ENCODE data around the gene GMIP.

The GMIP gene

GRCh38 chr19:19579533-19580361, 63.7 kb downstream of the GMIP start:
- no peaks in the 10 kb centered on the region for H3K4me1 ChIP-seq (ENCODE audit: insufficient read depth, low read length)
- H3K9ac ChIP-seq (ENCODE audit: low read length), result no peak overlapping the region

More at GRCh38 chr19:19579533-19580361, 63.7 kb downstream of the GMIP start:
- no peaks in the 10 kb centered on the region for H3K36me3 ChIP-seq (ENCODE audit: insufficient read depth, low read length)
- no peaks in the 10 kb centered on the region for H3K27me3 ChIP-seq (ENCODE audit: control insufficient read depth in 1 of 2, insufficient read depth in 2 of 2, low read length in 2 of 2)
- H3K27ac ChIP-seq (ENCODE audit: low read depth, low read length), result no peak overlapping the region
- H3K4me3 ChIP-seq (ENCODE audit: low read depth in 1 of 2, low read length in 2 of 2), result no peak overlapping the region
- no peaks in the 10 kb centered on the region for H3K9me3 ChIP-seq (ENCODE audit: low read length)

Measured in muscle layer of colon (tissue), 2 donors.